Measurements from ENCODE around the gene PTPA.

GRCh38 chr9:129093602-129094386 lies 17.4 kb upstream of the PTPA start:
- TF ChIP-seq REST (IDR thresholded peaks at IDR 0.05; ENCODE audit: insufficient read depth in 1 of 2, low read depth in 2 of 2, low read length in 2 of 2) (no peak), SIN3A (IDR thresholded peaks at IDR 0.05; ENCODE audit: borderline replicate concordance, insufficient read depth, low read length) (no peak)
